Measurements from ENCODE around the gene NAP1L5.

NAP1L5 gene

GRCh38 chr4:88697588-88698329, at the start of gene NAP1L5:
Gene NAP1L5 (minus strand): TSS chr4:88697829. CDS start chr4:88697754, 75 bp downstream.
- DNase-seq: peak; percentile 49 to 91 (median 76)
- intact Hi-C loops (cut with DNase I): no loop called here

GRCh38 chr4:88747351-88747750, 49.7 kb upstream of the NAP1L5 start:
- intact Hi-C loops (cut with DNase I): no loop called here
- DNase-seq: no peak

DNA sequence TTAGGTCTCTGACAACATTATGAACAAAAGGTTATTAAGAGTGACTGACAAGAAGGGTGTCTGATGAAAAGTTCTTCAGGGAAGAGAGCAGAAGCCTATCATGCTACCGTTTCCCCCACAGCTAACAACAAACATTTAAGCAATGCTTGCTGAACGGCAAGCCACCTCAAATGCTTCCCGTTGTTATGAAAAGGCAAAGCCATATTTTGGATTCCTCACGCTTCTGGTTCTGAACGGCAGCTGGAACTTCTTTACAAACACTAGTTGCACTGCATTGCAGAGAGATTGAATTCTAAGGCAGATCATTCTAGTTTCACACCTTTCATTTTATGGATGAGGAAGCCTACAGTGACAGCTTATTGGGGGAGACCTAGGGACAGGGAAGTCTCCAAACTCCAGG, 48.6 kb upstream of the NAP1L5 start:
- no peak for DNase-seq
- intact Hi-C loops (cut with DNase I): no loop called here

GRCh38 chr4:88745581-88746163, 48.0 kb upstream of the NAP1L5 start:
- intact Hi-C loops (cut with DNase I): no loop called here
- no peak for DNase-seq

DNA sequence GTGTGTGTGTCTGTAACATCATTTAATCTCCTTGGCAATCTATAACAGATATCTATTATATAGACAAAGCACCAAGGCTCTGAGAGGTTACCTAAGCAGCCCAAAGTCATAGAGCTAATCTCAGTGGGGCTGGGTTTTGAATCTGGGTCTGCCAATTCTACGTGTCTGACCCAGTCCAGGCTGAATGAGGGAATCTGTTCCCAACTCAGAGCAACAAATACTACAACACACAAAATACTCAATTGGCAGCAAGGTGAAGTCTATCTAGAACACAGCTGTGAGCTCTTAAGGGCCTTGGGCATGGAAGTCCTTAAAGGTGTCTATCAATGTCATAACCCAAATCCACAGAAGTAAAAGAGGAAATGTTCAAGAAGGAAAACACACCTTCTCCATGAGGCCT, 47.5 kb upstream of the NAP1L5 start:
- no peak for DNase-seq
- intact Hi-C loops (cut with DNase I): no loop called here

DNA sequence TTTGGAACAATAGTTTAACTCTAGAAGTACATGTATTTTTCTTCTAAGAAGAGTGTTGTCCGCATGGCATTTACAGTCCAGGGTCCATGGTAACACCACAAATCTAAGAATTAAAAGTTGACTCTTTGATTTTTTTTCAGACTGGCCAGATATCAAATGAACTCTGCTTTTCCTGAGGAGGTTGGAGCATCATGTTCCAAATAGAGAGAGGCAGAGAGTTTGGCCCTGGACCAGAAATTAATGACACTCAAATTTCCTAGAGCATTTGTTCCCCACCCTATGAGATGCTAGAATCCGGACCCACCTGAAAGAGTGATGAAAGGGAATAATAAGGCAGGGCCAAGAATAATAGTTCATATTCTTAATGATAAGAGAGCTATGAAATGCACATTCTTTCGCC, 47.0 kb upstream of the NAP1L5 start:
- intact Hi-C loops (cut with DNase I): no loop called here
- DNase-seq: no peak

GRCh38 chr4:88743696-88744095, 46.1 kb upstream of the NAP1L5 start:
- intact Hi-C loops (cut with DNase I): no loop called here
- DNase-seq: no peak

- no peak for DNase-seq
- intact Hi-C loops (cut with DNase I): no loop called here
Measured at GRCh38 chr4:88742561-88742960, 44.9 kb upstream of the NAP1L5 start.

DNA sequence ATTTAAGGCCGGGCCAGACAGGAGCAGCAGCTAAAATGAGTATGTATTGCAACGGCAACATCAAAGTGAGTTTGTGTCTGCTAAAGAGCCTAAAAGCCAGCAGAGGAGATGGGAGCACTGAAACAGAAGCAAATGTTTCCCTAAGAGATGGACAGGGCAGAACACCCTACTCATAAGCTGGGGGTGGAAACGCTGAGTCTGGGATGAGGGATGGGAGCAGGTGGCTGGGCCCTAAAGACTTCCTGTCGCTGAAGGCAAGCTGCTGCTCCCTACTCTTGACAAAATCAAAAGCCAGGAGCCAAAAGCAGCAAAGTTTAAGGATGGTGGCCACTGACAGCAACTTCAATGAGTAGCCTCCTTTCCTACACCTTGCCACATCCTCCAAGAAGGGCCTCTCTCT, 40.6 kb upstream of the NAP1L5 start:
- intact Hi-C loops (cut with DNase I): no loop called here
- no peak for DNase-seq

GRCh38 chr4:88737307-88737941, 39.8 kb upstream of the NAP1L5 start:
- intact Hi-C loops (cut with DNase I): no loop called here
- peak in 5 of 42 donors; percentile 28 to 55 (median 47) for DNase-seq

GRCh38 chr4:88736264-88736663, 38.6 kb upstream of the NAP1L5 start:
- no peak for DNase-seq
- intact Hi-C loops (cut with DNase I): no loop called here

DNA sequence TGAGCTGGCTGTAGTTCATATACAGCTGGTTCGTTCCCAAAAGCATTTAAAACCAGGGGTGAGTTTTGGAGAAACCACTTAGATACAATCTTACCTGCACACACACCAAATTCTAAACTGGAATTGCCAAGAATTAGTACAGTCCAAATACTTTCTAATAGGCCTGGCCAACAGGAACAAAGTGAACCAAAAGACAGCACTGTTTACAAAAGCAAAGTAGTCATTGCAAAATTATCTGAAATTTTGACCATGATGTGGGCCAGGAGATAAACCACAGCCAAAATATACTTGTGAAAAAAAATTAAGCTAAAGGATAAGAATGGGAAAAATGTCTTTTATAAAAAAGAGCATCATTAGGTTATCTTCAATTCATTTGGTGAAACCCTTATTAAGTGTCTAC, 37.9 kb upstream of the NAP1L5 start:
- intact Hi-C loops (cut with DNase I): no loop called here
- no peak for DNase-seq

- intact Hi-C loops (cut with DNase I): no loop called here
Measured at GRCh38 chr4:88734403-88734949, 36.8 kb upstream of the NAP1L5 start.

GRCh38 chr4:88732714-88733368, 35.2 kb upstream of the NAP1L5 start:
- DNase-seq: no peak
- intact Hi-C loops (cut with DNase I): no loop called here

More at GRCh38 chr4:88734403-88734949, 36.8 kb upstream of the NAP1L5 start:
- DNase-seq: no peak

- no peak for DNase-seq
- intact Hi-C loops (cut with DNase I): no loop called here
Measured at GRCh38 chr4:88731381-88731780, 33.8 kb upstream of the NAP1L5 start.

- intact Hi-C loops (cut with DNase I): no loop called here
Measured at GRCh38 chr4:88730811-88731210, 33.2 kb upstream of the NAP1L5 start.

DNA sequence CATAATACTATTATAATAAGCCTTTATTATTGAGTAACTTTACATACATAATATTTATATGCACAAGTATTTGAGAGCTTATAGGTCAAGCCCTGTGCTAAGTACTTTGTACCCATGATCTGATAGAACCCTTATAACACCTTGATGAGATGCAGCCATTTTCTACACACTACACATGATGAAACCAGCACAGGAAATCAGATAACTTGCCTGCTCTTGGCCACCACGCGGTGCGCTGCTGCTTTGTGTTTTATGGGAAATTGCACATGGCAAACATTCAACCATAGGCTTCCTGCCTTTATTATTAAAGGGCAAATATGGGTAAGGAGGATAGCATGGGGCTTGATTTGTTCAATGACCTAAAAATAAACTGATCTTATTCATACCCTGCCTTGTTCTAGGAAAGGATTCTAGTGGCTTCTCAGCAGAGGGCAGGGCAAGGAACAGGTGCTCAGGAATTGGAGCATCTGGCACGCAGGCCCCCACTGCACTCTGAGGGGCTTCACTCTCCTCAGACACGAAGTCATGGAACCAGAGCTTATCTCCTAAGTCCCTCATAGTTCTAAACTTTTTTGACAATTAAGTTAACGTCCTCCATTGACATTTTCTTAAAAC, 31.6 kb upstream of the NAP1L5 start:
- intact Hi-C loops (cut with DNase I): no loop called here
- no peak for DNase-seq

More at GRCh38 chr4:88730811-88731210, 33.2 kb upstream of the NAP1L5 start:
- DNase-seq: no peak

GRCh38 chr4:88728146-88728545, 30.5 kb upstream of the NAP1L5 start:
- intact Hi-C loops (cut with DNase I): no loop called here
- DNase-seq: peak in 3 of 42 donors; percentile 29 to 32 (median 30)

DNA sequence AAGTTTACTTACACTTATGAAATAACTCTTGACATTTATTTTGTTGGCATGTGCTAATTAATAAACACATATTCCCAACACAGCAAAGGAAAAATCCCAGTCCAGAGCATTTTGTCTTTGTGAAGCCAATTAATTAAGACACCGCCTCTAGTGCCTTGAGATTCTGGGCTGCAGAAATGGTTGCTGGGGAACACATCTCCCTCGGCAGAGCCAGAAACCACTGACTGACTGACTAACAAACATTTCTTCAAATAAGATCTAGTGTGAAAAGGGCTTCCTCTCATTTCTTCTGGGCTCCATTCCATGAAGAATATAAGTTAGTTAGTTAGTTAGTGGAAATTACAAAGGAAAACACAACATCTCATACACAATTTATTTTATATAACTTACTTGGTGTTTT, 28.4 kb upstream of the NAP1L5 start:
- intact Hi-C loops (cut with DNase I): no loop called here
- peak in 4 of 42 donors; percentile 35 to 59 (median 45) for DNase-seq
